ENCODE data around the gene FAM120A.

Gene FAM120A

GRCh38 chr9:93588641-93589609 is 137.4 kb downstream of the FAM120A start:
- H3K4me1 ChIP-seq (ENCODE audit: control insufficient read depth, insufficient read depth, low read length) = peaks cover 17% of the 10 kb centered on the region

GRCh38 chr9:93589688-93590087 is 138.2 kb downstream of the FAM120A start:
- no peaks in the 10 kb centered on the region for H3K27me3 ChIP-seq (ENCODE audit: control insufficient read depth, insufficient read depth, low read length)
- no peak overlapping the region for H3K27ac ChIP-seq (ENCODE audit: low read depth, low read length)

More at GRCh38 chr9:93588641-93589609, 137.4 kb downstream of the FAM120A start:
- Histone ChIP-seq H3K27ac (ENCODE audit: low read depth, low read length) (no peak overlapping the region), H3K9ac (ENCODE audit: low read depth, low read length) (no peak overlapping the region), H3K4me3 (ENCODE audit: low read depth, low read length) (no peak overlapping the region), H3K27me3 (ENCODE audit: control insufficient read depth, insufficient read depth, low read length) (no peaks in the 10 kb centered on the region), H3K9me3 (ENCODE audit: control insufficient read depth, insufficient read depth, low read length) (no peaks in the 10 kb centered on the region), H3K36me3 (ENCODE audit: control insufficient read depth, insufficient read depth, low read length) (no peaks in the 10 kb centered on the region)

GRCh38 chr9:93590609-93591234 is 139.2 kb downstream of the FAM120A start:
- no peaks in the 10 kb centered on the region for H3K9me3 ChIP-seq (ENCODE audit: control insufficient read depth, insufficient read depth, low read length)
- no peaks in the 10 kb centered on the region for H3K36me3 ChIP-seq (ENCODE audit: control insufficient read depth, insufficient read depth, low read length)
- no peak overlapping the region for H3K9ac ChIP-seq (ENCODE audit: low read depth, low read length)
- no peak overlapping the region for H3K4me3 ChIP-seq (ENCODE audit: low read depth, low read length)
- H3K27me3 ChIP-seq (ENCODE audit: control insufficient read depth, insufficient read depth, low read length) = no peaks in the 10 kb centered on the region
- peaks cover 17% of the 10 kb centered on the region for H3K4me1 ChIP-seq (ENCODE audit: control insufficient read depth, insufficient read depth, low read length)
- no peak overlapping the region for H3K27ac ChIP-seq (ENCODE audit: low read depth, low read length)

More at GRCh38 chr9:93589688-93590087, 138.2 kb downstream of the FAM120A start:
- Histone ChIP-seq H3K9me3 (ENCODE audit: control insufficient read depth, insufficient read depth, low read length) (no peaks in the 10 kb centered on the region), H3K36me3 (ENCODE audit: control insufficient read depth, insufficient read depth, low read length) (no peaks in the 10 kb centered on the region), H3K4me1 (ENCODE audit: control insufficient read depth, insufficient read depth, low read length) (peaks cover 17% of the 10 kb centered on the region), H3K4me3 (ENCODE audit: low read depth, low read length) (no peak overlapping the region), H3K9ac (ENCODE audit: low read depth, low read length) (no peak overlapping the region)

- H3K27ac ChIP-seq (ENCODE audit: low read depth, low read length) = no peak overlapping the region
- H3K27me3 ChIP-seq (ENCODE audit: control insufficient read depth, insufficient read depth, low read length) = no peaks in the 10 kb centered on the region
- H3K9me3 ChIP-seq (ENCODE audit: control insufficient read depth, insufficient read depth, low read length) = no peaks in the 10 kb centered on the region
- H3K4me1 ChIP-seq (ENCODE audit: control insufficient read depth, insufficient read depth, low read length) = peaks cover 17% of the 10 kb centered on the region
- H3K36me3 ChIP-seq (ENCODE audit: control insufficient read depth, insufficient read depth, low read length) = no peaks in the 10 kb centered on the region
- H3K9ac ChIP-seq (ENCODE audit: low read depth, low read length) = no peak overlapping the region
- no peak overlapping the region for H3K4me3 ChIP-seq (ENCODE audit: low read depth, low read length)
Observed at GRCh38 chr9:93591301-93592007, 140.0 kb downstream of the FAM120A start.

GRCh38 chr9:93592008-93592642 is 140.6 kb downstream of the FAM120A start:
- Histone ChIP-seq H3K27ac (ENCODE audit: low read depth, low read length) (no peak overlapping the region), H3K36me3 (ENCODE audit: control insufficient read depth, insufficient read depth, low read length) (no peaks in the 10 kb centered on the region), H3K9me3 (ENCODE audit: control insufficient read depth, insufficient read depth, low read length) (no peaks in the 10 kb centered on the region), H3K27me3 (ENCODE audit: control insufficient read depth, insufficient read depth, low read length) (no peaks in the 10 kb centered on the region), H3K9ac (ENCODE audit: low read depth, low read length) (no peak overlapping the region), H3K4me3 (ENCODE audit: low read depth, low read length) (no peak overlapping the region), H3K4me1 (ENCODE audit: control insufficient read depth, insufficient read depth, low read length) (peaks cover 17% of the 10 kb centered on the region)

GRCh38 chr9:93592643-93593021 is 141.1 kb downstream of the FAM120A start:
- H3K27ac ChIP-seq (ENCODE audit: low read depth, low read length) = no peak overlapping the region
- no peak overlapping the region for H3K4me3 ChIP-seq (ENCODE audit: low read depth, low read length)
- H3K9me3 ChIP-seq (ENCODE audit: control insufficient read depth, insufficient read depth, low read length) = no peaks in the 10 kb centered on the region
- H3K36me3 ChIP-seq (ENCODE audit: control insufficient read depth, insufficient read depth, low read length) = no peaks in the 10 kb centered on the region
- no peak overlapping the region for H3K9ac ChIP-seq (ENCODE audit: low read depth, low read length)
- H3K4me1 ChIP-seq (ENCODE audit: control insufficient read depth, insufficient read depth, low read length) = peaks cover 17% of the 10 kb centered on the region
- no peaks in the 10 kb centered on the region for H3K27me3 ChIP-seq (ENCODE audit: control insufficient read depth, insufficient read depth, low read length)

GRCh38 chr9:93593144-93593658 is 141.7 kb downstream of the FAM120A start:
- Histone ChIP-seq H3K36me3 (ENCODE audit: control insufficient read depth, insufficient read depth, low read length) (no peaks in the 10 kb centered on the region), H3K9me3 (ENCODE audit: control insufficient read depth, insufficient read depth, low read length) (no peaks in the 10 kb centered on the region), H3K9ac (ENCODE audit: low read depth, low read length) (no peak overlapping the region), H3K4me3 (ENCODE audit: low read depth, low read length) (no peak overlapping the region), H3K27ac (ENCODE audit: low read depth, low read length) (no peak overlapping the region), H3K4me1 (ENCODE audit: control insufficient read depth, insufficient read depth, low read length) (peaks cover 17% of the 10 kb centered on the region), H3K27me3 (ENCODE audit: control insufficient read depth, insufficient read depth, low read length) (no peaks in the 10 kb centered on the region)

- Histone ChIP-seq H3K27ac (ENCODE audit: low read depth, low read length) (no peak overlapping the region), H3K36me3 (ENCODE audit: control insufficient read depth, insufficient read depth, low read length) (no peaks in the 10 kb centered on the region)
Observed at GRCh38 chr9:93594041-93594756, 142.7 kb downstream of the FAM120A start.

GRCh38 chr9:93595461-93595860 is 144.0 kb downstream of the FAM120A start:
- H3K27me3 ChIP-seq (ENCODE audit: control insufficient read depth, insufficient read depth, low read length) = no peaks in the 10 kb centered on the region
- peaks cover 27% of the 10 kb centered on the region for H3K4me1 ChIP-seq (ENCODE audit: control insufficient read depth, insufficient read depth, low read length)
- H3K9me3 ChIP-seq (ENCODE audit: control insufficient read depth, insufficient read depth, low read length) = no peaks in the 10 kb centered on the region
- no peak overlapping the region for H3K9ac ChIP-seq (ENCODE audit: low read depth, low read length)
- H3K4me3 ChIP-seq (ENCODE audit: low read depth, low read length) = no peak overlapping the region
- no peaks in the 10 kb centered on the region for H3K36me3 ChIP-seq (ENCODE audit: control insufficient read depth, insufficient read depth, low read length)
- no peak overlapping the region for H3K27ac ChIP-seq (ENCODE audit: low read depth, low read length)

More at GRCh38 chr9:93594041-93594756, 142.7 kb downstream of the FAM120A start:
- H3K4me1 ChIP-seq (ENCODE audit: control insufficient read depth, insufficient read depth, low read length) = peaks cover 19% of the 10 kb centered on the region
- no peaks in the 10 kb centered on the region for H3K9me3 ChIP-seq (ENCODE audit: control insufficient read depth, insufficient read depth, low read length)
- no peak overlapping the region for H3K4me3 ChIP-seq (ENCODE audit: low read depth, low read length)
- no peak overlapping the region for H3K9ac ChIP-seq (ENCODE audit: low read depth, low read length)
- no peaks in the 10 kb centered on the region for H3K27me3 ChIP-seq (ENCODE audit: control insufficient read depth, insufficient read depth, low read length)

- Histone ChIP-seq H3K36me3 (ENCODE audit: control insufficient read depth, insufficient read depth, low read length) (no peaks in the 10 kb centered on the region), H3K9me3 (ENCODE audit: control insufficient read depth, insufficient read depth, low read length) (no peaks in the 10 kb centered on the region), H3K27me3 (ENCODE audit: control insufficient read depth, insufficient read depth, low read length) (no peaks in the 10 kb centered on the region), H3K9ac (ENCODE audit: low read depth, low read length) (no peak overlapping the region), H3K27ac (ENCODE audit: low read depth, low read length) (no peak overlapping the region), H3K4me1 (ENCODE audit: control insufficient read depth, insufficient read depth, low read length) (peaks cover 31% of the 10 kb centered on the region), H3K4me3 (ENCODE audit: low read depth, low read length) (no peak overlapping the region)
Observed at GRCh38 chr9:93595861-93596365, 144.4 kb downstream of the FAM120A start.

Measured in HUES48 (cell line).